Measurements from ENCODE around the gene TRPM6. TPM values are rescaled to one million over a fixed set of nuclear protein-coding genes. Genes with fewer than 3 reads are reported as not detected.
A peak's percentile ranks its signal among the peaks of the same experiment; 100 is the strongest.
"Not testable (repeated sequence)": the region's sequence is repeated elsewhere in the genome, so short reads cannot be mapped to it uniquely, and the experiment has no call there.

TRPM6 gene
- total RNA-seq, 1 donor from 2014 or later = 2.6 TPM

DNA sequence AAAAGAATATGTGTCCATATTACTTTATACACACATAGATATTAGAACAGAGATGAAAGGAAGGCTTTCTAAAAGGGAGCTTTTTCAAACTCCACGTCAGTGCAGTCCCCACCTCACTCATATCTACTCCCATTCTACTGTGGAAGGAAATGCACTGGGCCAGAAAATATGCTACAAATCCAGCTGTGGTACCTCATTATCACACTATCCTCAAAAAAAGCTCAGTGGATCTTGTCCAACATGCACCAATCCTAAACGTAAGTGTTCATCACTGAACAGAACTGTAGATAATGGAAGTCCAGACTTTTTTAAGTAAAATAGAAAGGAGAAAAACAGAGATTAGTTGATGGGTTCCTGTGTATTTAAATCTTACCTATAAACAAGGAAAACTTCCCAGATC, 27.9 kb downstream of the TRPM6 start:
- no peak for DNase-seq (ENCODE audit: low spot score)

DNA sequence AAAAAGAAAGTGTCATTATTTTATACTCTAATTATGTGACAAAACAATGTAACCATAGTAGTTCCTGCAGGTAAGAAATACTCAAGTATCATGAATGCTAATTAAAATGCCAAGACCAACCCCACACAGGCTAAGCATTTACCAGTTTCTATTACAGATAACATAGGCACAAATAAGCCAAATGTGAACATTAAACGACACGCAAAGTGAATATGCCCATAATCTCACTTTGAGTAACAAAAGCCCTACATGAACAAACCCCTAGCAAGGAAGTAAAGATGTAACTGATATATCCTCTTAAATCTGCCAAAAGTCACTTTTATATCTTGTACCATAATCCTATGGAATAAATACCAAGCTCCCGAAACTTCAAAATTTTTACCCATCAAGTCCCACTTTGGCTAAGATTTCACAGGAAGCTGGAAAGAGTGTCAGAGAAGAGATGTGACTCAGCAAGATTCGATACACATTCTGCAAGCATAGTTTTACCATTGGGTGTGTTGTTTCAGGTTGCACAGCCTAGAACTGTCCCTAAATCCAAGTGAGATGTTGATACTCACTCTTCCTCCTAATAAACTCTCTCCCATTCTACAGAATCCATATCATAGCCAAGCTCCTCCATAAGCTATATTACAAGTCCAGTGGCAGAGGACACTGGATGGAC, 28.8 kb downstream of the TRPM6 start:
- DNase-seq (ENCODE audit: low spot score) = no peak

GRCh38 chr9:74856989-74857388, 30.7 kb downstream of the TRPM6 start:
- no peak for DNase-seq (ENCODE audit: low spot score)

DNA sequence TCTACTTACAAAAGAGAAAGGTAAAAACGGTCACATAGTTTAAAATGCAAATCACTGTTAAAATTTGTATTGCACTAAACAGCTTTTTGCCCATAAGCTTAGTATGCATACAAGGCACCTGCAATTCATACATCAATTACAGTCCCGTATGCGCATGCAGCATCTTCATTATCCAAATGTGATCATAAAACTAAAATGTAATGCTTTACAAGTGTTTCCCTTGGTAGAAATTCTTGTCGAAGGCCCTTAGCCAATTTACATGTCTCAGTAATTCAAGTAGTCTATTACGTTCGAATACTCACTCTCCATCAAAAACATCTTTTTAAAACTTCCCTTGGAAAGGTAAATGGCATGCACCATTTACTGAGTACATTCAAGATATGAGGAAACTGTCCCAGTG, 32.6 kb downstream of the TRPM6 start:
- no peak for DNase-seq (ENCODE audit: low spot score)

- not testable (repeated sequence) for DNase-seq (ENCODE audit: low spot score)
Observed at GRCh38 chr9:74853024-74853423, 34.7 kb downstream of the TRPM6 start.

GRCh38 chr9:74848153-74848525, 39.6 kb downstream of the TRPM6 start:
- no peak for DNase-seq (ENCODE audit: low spot score)

DNA sequence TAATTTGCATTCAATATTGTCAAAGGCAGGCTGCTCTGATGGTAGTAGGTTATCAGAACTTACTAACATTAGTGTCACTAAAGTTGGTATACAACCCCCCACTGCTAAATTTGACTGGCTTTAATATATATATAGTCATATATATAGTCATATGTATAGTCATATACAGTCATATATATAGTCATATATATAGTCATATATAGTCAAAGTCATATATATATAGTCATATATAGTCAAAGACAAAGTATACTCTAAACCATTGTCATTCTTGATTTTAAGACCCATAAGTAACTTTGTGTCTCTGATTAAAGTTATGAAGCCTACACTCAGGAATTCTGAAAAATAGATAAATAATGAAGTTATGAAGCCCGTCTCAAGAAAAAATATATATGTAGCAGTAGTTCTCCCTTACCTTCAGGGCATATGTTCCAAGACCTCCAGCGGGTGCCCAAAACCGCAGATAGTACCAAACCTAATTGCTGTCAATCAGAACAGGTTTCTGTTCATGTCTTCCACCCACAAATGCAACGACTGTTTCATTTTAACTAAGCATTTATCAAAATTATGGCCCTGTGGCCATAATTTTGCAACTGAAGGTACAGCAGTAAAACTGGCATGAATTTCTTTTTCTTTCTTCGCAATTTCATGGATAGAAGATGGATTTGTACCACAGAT, 40.1 kb downstream of the TRPM6 start:
- no peak for DNase-seq (ENCODE audit: low spot score)

GRCh38 chr9:74846766-74847165, 41.0 kb downstream of the TRPM6 start:
- DNase-seq (ENCODE audit: low spot score) = no peak

DNA sequence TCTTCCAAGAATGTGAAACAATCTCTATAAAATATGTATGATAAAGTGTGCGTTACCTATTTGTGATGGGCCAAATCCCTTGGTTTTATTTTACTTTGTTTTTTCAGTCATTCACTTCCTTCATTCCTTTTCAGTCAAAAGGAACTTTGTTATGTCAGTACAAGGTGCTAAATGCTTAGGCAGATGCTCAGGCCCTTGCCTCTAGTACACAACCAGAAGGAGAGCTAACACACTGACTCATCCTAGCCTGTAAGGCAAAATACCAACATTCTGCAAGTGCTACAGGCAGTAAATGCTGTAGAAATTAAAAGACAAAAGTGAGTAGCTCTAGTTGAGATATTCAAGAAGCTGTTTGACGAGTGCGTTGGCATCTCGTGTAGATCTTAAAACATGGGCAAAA, 49.4 kb downstream of the TRPM6 start:
- DNase-seq (ENCODE audit: low spot score) = no peak

DNA sequence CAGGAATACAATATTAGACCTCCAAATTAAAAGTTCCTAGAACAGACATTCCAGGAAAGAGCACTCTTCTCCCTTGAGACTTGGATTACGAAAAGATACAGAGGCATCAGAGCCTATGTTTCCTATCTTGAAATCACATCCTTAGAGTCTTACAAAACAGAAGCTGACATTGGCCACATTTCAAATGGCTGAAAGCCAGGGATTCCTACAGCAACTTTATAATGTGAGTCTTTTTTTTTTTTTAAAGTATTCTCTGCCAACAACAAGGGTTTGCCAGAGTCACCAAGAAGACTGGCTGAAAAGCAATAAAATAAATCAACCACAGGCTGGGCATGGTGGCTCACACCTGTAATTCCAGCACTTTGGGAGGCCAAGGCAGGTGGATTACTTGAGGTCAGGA, 63.1 kb downstream of the TRPM6 start:
- peak; percentile 45 for DNase-seq (ENCODE audit: low spot score)

DNA sequence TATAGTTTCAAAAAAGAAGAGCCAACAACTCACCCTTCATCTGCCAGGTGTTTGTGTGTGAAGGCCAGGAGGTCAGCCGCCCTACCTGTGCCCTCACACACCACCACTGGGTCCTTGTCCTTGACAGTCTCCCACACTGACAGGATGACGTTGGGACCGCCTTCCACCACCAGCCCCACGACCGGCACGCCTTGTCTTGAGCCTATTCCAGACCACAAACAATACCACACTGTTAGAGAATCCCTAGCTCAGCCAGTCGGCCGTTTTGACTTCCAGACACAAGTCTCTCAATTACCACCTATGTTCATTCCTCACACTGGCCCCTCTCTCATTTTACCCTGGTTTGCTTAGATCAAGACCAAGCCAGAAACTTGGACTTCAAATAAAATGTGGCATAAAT, 66.1 kb downstream of the TRPM6 start:
- no peak for DNase-seq (ENCODE audit: low spot score)

GRCh38 chr9:74817816-74818215, 69.9 kb downstream of the TRPM6 start:
- no peak for DNase-seq (ENCODE audit: low spot score)

DNA sequence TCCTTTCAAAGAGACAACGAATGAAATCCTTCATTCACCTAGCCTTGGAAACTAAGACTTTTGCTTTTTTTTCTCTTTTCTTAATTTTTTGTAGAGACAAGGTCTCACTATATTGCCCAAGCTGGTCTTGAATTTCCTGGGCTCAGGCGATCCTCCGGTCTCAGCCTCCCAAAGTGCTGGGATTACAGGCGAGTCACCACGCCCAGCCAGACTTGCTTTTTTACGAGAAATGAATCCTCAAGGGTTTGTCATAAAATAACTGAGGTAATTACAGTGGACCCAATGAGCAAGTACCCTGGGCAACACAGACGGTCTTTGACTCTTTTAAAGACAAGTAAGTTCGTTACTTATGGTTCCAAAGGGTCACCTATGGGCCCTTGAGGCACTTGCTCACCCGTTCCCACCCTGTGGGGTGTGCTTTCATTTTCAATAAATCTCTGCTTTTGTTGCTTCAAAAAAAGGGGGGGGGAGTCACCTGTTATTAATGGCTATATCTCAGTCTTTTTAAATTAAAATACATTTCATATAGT, 70.4 kb downstream of the TRPM6 start:
- no peak for DNase-seq (ENCODE audit: low spot score)

DNA sequence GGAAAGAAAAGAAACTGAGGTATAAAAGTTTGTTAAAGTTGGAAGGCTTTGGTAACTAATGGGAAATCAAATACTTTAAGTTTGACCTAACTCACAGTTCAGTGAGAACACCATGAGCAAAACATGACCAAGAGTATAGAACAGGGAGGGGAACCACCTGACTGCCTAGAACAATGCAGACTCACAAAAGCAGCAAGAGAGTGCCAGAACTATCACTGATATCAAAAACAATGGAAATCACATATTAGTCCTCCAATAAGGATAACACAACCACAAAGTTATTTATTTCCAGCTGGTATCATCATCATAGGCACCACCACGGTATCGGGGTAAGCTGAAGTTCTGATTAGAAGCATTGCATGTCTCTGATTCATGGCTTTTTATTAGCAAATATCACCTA, 77.5 kb downstream of the TRPM6 start:
- DNase-seq (ENCODE audit: low spot score) = no peak

GRCh38 chr9:74804018-74804385, 83.7 kb downstream of the TRPM6 start:
- DNase-seq (ENCODE audit: low spot score) = no peak

GRCh38 chr9:74803376-74804017, 84.2 kb downstream of the TRPM6 start:
- no peak for DNase-seq (ENCODE audit: low spot score)

DNA sequence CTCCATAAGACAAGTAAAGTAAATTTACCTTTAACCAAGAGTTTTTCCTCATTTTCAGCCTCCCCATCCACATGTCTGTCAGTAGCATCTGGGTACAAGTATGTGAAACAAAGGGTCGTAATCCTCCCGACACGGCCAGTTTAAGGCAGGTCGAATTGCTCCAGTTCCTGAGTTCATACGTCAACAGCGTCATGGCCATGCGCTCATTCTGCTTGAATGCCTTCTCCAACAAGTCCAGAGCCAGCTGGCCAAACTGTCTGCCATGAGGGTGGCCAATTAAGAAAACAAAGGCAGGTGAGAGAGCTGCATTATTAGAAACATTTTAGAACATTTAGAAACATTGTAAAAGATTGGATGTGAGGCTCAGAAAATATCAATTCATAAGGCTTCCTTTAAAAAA, 87.5 kb downstream of the TRPM6 start:
- no peak for DNase-seq (ENCODE audit: low spot score)

GRCh38 chr9:74795803-74796202, 91.9 kb downstream of the TRPM6 start:
- DNase-seq (ENCODE audit: low spot score) = no peak

DNA sequence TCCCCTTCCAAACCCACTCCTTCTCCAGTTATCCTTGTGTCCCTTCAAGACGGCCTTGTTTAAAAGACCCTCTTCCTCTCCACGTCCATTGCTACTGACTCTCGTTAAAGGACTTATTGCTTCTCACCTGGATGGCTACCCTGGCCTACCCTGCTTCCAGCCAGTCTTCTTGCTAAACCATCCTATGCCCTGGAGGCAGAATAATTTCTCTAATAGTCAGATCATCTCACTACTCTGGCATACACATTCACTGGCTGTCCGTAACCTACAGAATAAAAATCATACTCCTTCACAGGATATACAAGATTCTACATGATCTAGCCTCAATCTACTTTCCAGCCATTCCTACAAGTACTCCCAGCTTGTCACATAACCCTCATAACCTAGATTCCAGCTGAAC, 92.6 kb downstream of the TRPM6 start:
- DNase-seq (ENCODE audit: low spot score) = no peak

DNA sequence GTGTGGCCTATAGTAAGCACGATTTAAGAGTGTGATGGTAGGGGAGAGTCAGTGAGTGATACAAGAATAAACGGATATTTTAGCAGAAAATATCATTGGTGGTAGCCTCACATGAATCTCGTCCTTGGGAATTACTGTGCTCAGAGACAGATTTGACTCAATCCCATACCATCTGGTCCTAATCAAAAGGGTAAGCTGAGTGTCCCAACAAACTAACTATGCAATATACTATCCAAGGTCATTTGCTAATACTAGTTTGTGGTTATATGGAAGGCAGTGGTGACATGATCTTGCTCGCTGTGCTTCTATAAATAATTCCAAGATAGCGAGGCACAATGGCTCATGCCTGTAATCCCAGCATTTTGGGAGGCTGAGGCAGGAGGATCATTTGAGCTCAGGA, 103.2 kb downstream of the TRPM6 start:
- no peak for DNase-seq (ENCODE audit: low spot score)

GRCh38 chr9:74783408-74783807, 104.3 kb downstream of the TRPM6 start:
- no peak for DNase-seq (ENCODE audit: low spot score)

GRCh38 chr9:74777136-74777879, 110.4 kb downstream of the TRPM6 start:
- DNase-seq (ENCODE audit: low spot score) = peak; percentile 51

All from ureter (tissue), 1 donor.